B cell (primary cell): ENCODE measurements around the gene EEF1AKMT4. TPM values are rescaled to one million over a fixed set of nuclear protein-coding genes. Genes with fewer than 3 reads are reported as not detected.

Experiments
- ATAC-seq: fragments of 200-7000 bp; cut with Tn5 transposase; one replicate; pipeline ENCODE4 v1.10.0; 2021; ENCODE audit warnings: low read depth, mild to moderate bottlenecking, moderate number of reproducible peaks, moderate library complexity
- CTCF ChIA-PET: fragments of 350-600 bp; sonication (Branson Sonifier 250); formaldehyde crosslinking; loops from one replicate; lab custom pipeline; 2021; ENCODE audit warnings: antibody characterized with exemption, inconsistent platforms; lab: Charles Lee
- POLR2A ChIA-PET: fragments of 350-600 bp; sonication (Branson Sonifier 250); formaldehyde crosslinking; loops from one replicate; lab custom pipeline; 2021; ENCODE audit warnings: antibody characterized with exemption; lab: Charles Lee
- DNase-seq: peaks from one replicate; pipeline ENCODE4 v3.0.0; 2013
- H2AFZ ChIP-seq: 2 replicates; pipeline ENCODE4 v1.6.1; 2012; ENCODE audit warnings: mild to moderate bottlenecking, low read depth, low read length; ENCODE audit not compliant: insufficient read depth, poor library complexity, severe bottlenecking
- H3K27ac ChIP-seq, 2 donors: 1 replicate in 1 of 2; 2 replicates in 1 of 2; pipeline ENCODE4 v1.5.1; 2012 to 2013; ENCODE audit warnings: low read length in 2 of 2, mild to moderate bottlenecking in 2 of 2, moderate library complexity in 1 of 2
- H3K27me3 ChIP-seq, 4 experiments: fragments of 200-600 bp in 1 of 4; sonication (generic) in 1 of 4; replicated peaks in 1 of 4; 1 replicate in 2 of 4; 2 replicates in 2 of 4; pipeline versions ENCODE4 v1.6.1 to v1.7.0; 2013 to 2016; ENCODE audit warnings: low read length in 3 of 4, mild to moderate bottlenecking in 2 of 4, mixed read lengths in 1 of 4, moderate library complexity in 1 of 4; ENCODE audit not compliant: insufficient read depth in 4 of 4, control insufficient read depth in 3 of 4; ENCODE audit errors: control extremely low read depth in 1 of 4
- H3K36me3 ChIP-seq, 2 experiments: replicated peaks in 1 of 2; 1 replicate in 1 of 2; 2 replicates in 1 of 2; pipeline versions ENCODE4 v1.6.1 to v1.7.1; 2013; ENCODE audit warnings: low read length in 1 of 2; ENCODE audit not compliant: insufficient read depth in 2 of 2, control insufficient read depth in 1 of 2; ENCODE audit errors: control extremely low read depth in 1 of 2, extremely low read depth in 1 of 2
- H3K4me1 ChIP-seq, 2 donors: fragments of 200-600 bp in 1 of 2; sonication (generic) in 1 of 2; 1 replicate in 1 of 2; 2 replicates in 1 of 2; pipeline versions ENCODE4 v1.5.1 to v1.6.1; 2013 to 2017; ENCODE audit warnings: low read length in 2 of 2; ENCODE audit not compliant: control insufficient read depth in 2 of 2, insufficient read depth in 2 of 2
- H3K4me2 ChIP-seq: replicated peaks from 2 replicates; pipeline ENCODE3; 2012; ENCODE audit warnings: mild to moderate bottlenecking, low read depth, low read length; ENCODE audit not compliant: poor library complexity, severe bottlenecking
- H3K4me3 ChIP-seq, 5 experiments: fragments of 200-600 bp in 1 of 5; sonication (generic) in 1 of 5; 1 replicate in 3 of 5; 2 replicates in 2 of 5; pipeline versions ENCODE4 v1.5.1 to v1.7.0; 2011 to 2016; ENCODE audit warnings: low read length in 4 of 5, mild to moderate bottlenecking in 4 of 5, low read depth in 2 of 5, control low read depth in 1 of 5, moderate library complexity in 1 of 5; ENCODE audit not compliant: insufficient read depth in 1 of 5; ENCODE audit errors: control extremely low read depth in 1 of 5, extremely low read depth in 1 of 5
- H3K79me2 ChIP-seq: fragments of 200-600 bp; sonication (generic); one replicate; pipeline ENCODE4 v1.6.0; 2016; ENCODE audit warnings: low read length; ENCODE audit not compliant: control insufficient read depth, insufficient read depth
- H3K9ac ChIP-seq: fragments of 200-600 bp; sonication (generic); 2 replicates; pipeline ENCODE4 v1.6.1; 2017; ENCODE audit warnings: mild to moderate bottlenecking, low read length, moderate library complexity
- H3K9me3 ChIP-seq, 3 donors: one replicate each; pipeline versions ENCODE4 v1.6.1 to v1.7.1; 2013; ENCODE audit warnings: low read length in 2 of 3; ENCODE audit not compliant: control insufficient read depth in 2 of 3, insufficient read depth in 1 of 3; ENCODE audit errors: control extremely low read depth in 1 of 3
- H4K20me1 ChIP-seq: 2 replicates; pipeline ENCODE4 v1.6.0; 2012; ENCODE audit warnings: mild to moderate bottlenecking, low read length; ENCODE audit not compliant: insufficient read depth, control insufficient read depth, poor library complexity, severe bottlenecking
- H3K27ac Mint-ChIP-seq: one replicate; pipeline ENCODE4 v1.8.0; 2021; ENCODE audit warnings: mixed read lengths
- H3K27me3 Mint-ChIP-seq: one replicate; pipeline ENCODE4 v1.8.0; 2021; ENCODE audit warnings: mixed read lengths
- H3K4me1 Mint-ChIP-seq: one replicate; pipeline ENCODE4 v1.8.0; 2021; ENCODE audit warnings: mixed read lengths
- H3K4me3 Mint-ChIP-seq: one replicate; pipeline ENCODE4 v1.8.0; 2021; ENCODE audit warnings: mixed read lengths
- H3K9me3 Mint-ChIP-seq: one replicate; pipeline ENCODE4 v1.8.0; 2022; ENCODE audit warnings: mixed read lengths; ENCODE audit not compliant: insufficient read depth
- CTCF ChIP-seq: fragments of 200-600 bp; IDR thresholded peaks from one replicate; pipeline ENCODE4 v1.8.0; 2022; ENCODE audit warnings: antibody characterized with exemption, mild to moderate bottlenecking
- EZH2 ChIP-seq: IDR thresholded peaks from 2 replicates; pipeline ENCODE4 v1.6.1; 2012; ENCODE audit warnings: borderline replicate concordance, low read depth, mild to moderate bottlenecking, moderate library complexity, low read length; ENCODE audit not compliant: insufficient read depth, poor library complexity, severe bottlenecking
- WGBS: methylation state at CpG from one replicate; pipeline ENCODE4 v1.1.5; 2013; ENCODE audit warnings: missing lambda C conversion rate; ENCODE audit not compliant: insufficient coverage; 5-methylcytosine and 5-hydroxymethylcytosine counted together
- intact Hi-C: fragments of 100-400 bp; cut with micrococcal nuclease; formaldehyde crosslinking; loops from one replicate; pipeline ENCODE4 v1.10.0; 2022
- polyA plus RNA-seq: library from polyadenylated mRNA; depleted of rRNA; stranded (reverse); fragments of >200 nt; gene quantifications from 2 replicates; pipeline ENCODE4 v1.2.3, GENCODE V29; 2012
- total RNA-seq, 2 donors: library from RNA; stranded (reverse); fragments of 120-200 nt in 1 of 2; gene quantifications; 1 replicate in 1 of 2; 2 replicates in 1 of 2; pipeline versions ENCODE4 v1.2.3 to v1.2.4, GENCODE V29; 2013 to 2022

The EEF1AKMT4 gene
- total and polyA plus RNA-seq, 2 donors (not counting 1 experiment from before 2014, with no cell fraction given), result 1.5 to 2.5 TPM

GRCh38 chr3:184250167-184250828 is 826 bp downstream of the EEF1AKMT4 start:
- Histone ChIP-seq H3K27ac (peak overlapping the region in 1 of 2 donors; percentile 58), H3K79me2 (peaks cover 6% of the 10 kb centered on the region), H4K20me1 (peaks cover 7% of the 10 kb centered on the region), H2AFZ (peak overlapping the region; percentile 99), H3K4me2 (peak overlapping the region; percentile 88), H3K36me3 (peaks cover 0 to 5% of the 10 kb centered on the region in 2 experiments), H3K4me1 (peaks cover 5 to 17% of the 10 kb centered on the region in 2 donors), H3K9ac (peak overlapping the region; percentile 84), H3K9me3 (no peaks in the 10 kb centered on the region), H3K4me3 (peak overlapping the region; percentile 88 to 93 (median 91)), H3K27me3 (no peaks in the 10 kb centered on the region)
- peaks cover 9% of the 10 kb centered on the region for H3K4me1 Mint-ChIP-seq
- intact Hi-C loops, result loop anchor here (1.0 kb wide), 6 partner anchors 10 to 355 kb away; partner anchors contain the start of genes ABCC5 and EIF2B5
- WGBS, result 1% methylated on average over 15 of the region's 20 CpGs
- POLR2A ChIA-PET, result interaction anchor here (1.0 to 1.4 kb wide), 2 partner anchors 21 to 232 kb away, joined by 3 read pairs; partner anchors contain the start of gene VWA5B2
- DNase-seq (peak; percentile 92), ATAC-seq (peak; percentile 65)
- H3K4me3 Mint-ChIP-seq, result peak overlapping the region; percentile 87
- H3K27me3 Mint-ChIP-seq, result no peaks in the 10 kb centered on the region
- TF ChIP-seq CTCF, result peak; percentile 94
- no peak for TF ChIP-seq EZH2
- CTCF ChIA-PET, result interaction anchor here (0.8 to 1.4 kb wide), 19 partner anchors 8 to 365 kb away, joined by 3 to 23 read pairs (median 4); partner anchors contain the start of genes ABCF3, EIF2B5 and VWA5B2
- H3K9me3 Mint-ChIP-seq, result no peaks in the 10 kb centered on the region
- peak overlapping the region; percentile 78 for H3K27ac Mint-ChIP-seq
